ELR (cell line): ENCODE measurements around the gene ADK.
A peak's percentile ranks its signal among the peaks of the same experiment; 100 is the strongest.

Source experiments
- DNase-seq: peaks from one replicate; pipeline ENCODE4 v3.0.0-alpha.2; 2015; ENCODE audit warnings: low read depth

Gene ADK

GRCh38 chr10:74672430-74673165 lies 521.6 kb downstream of the ADK start:
- no peak for DNase-seq

GRCh38 chr10:74674927-74675326 lies 523.9 kb downstream of the ADK start:
- DNase-seq: no peak

GRCh38 chr10:74675484-74675883 lies 524.5 kb downstream of the ADK start:
- no peak for DNase-seq

- no peak for DNase-seq
Observed at GRCh38 chr10:74677951-74678350, 526.9 kb downstream of the ADK start.

GRCh38 chr10:74681917-74682627 lies 531.1 kb downstream of the ADK start:
- DNase-seq: no peak

- no peak for DNase-seq
Observed at GRCh38 chr10:74683067-74683466, 532.0 kb downstream of the ADK start.

- no peak for DNase-seq
Observed at GRCh38 chr10:74683621-74684364, 532.8 kb downstream of the ADK start.

GRCh38 chr10:74684462-74684861 lies 533.4 kb downstream of the ADK start:
- DNase-seq: no peak

GRCh38 chr10:74685564-74685963 lies 534.5 kb downstream of the ADK start:
- DNase-seq: no peak

GRCh38 chr10:74690393-74690792 lies 539.4 kb downstream of the ADK start:
- DNase-seq: no peak

- no peak for DNase-seq
Observed at GRCh38 chr10:74691164-74691563, 540.1 kb downstream of the ADK start.

- no peak for DNase-seq
Observed at GRCh38 chr10:74704629-74705357, 553.8 kb downstream of the ADK start.

- DNase-seq: no peak
Observed at GRCh38 chr10:74705358-74705980, 554.4 kb downstream of the ADK start.

GRCh38 chr10:74706966-74707365 lies 555.9 kb downstream of the ADK start:
- DNase-seq: no peak

GRCh38 chr10:74708246-74708645 lies 557.2 kb downstream of the ADK start:
- no peak for DNase-seq

GRCh38 chr10:74718208-74718607 lies 567.2 kb downstream of the ADK start:
- DNase-seq: no peak

GRCh38 chr10:74728225-74728624 lies 577.2 kb downstream of the ADK start:
- peak; percentile 24 for DNase-seq

GRCh38 chr10:74730246-74730645 lies 579.2 kb downstream of the ADK start:
- DNase-seq: no peak

- DNase-seq: no peak
Observed at GRCh38 chr10:74733612-74734011, 582.6 kb downstream of the ADK start.

- no peak for DNase-seq
Observed at GRCh38 chr10:74736029-74736428, 585.0 kb downstream of the ADK start.

GRCh38 chr10:74738052-74738451 lies 587.0 kb downstream of the ADK start:
- no peak for DNase-seq

- no peak for DNase-seq
Observed at GRCh38 chr10:74738542-74738941, 587.5 kb downstream of the ADK start.
